HG02678 (cell line): ENCODE results near the gene RFESD.
"Not testable (repeated sequence)": the region's sequence is repeated elsewhere in the genome, so short reads cannot be mapped to it uniquely, and the experiment has no call there.

Source experiments
- ATAC-seq: cut with Tn5 transposase; IDR thresholded peaks from one replicate; pipeline ENCODE4 v1.9.1; 2021; ENCODE audit warnings: mild to moderate bottlenecking, moderate library complexity; ENCODE audit not compliant: unreplicated experiment

Gene RFESD

GRCh38 chr5:95627971-95628810, 18.4 kb upstream of the RFESD start:
- ATAC-seq = no peak

DNA sequence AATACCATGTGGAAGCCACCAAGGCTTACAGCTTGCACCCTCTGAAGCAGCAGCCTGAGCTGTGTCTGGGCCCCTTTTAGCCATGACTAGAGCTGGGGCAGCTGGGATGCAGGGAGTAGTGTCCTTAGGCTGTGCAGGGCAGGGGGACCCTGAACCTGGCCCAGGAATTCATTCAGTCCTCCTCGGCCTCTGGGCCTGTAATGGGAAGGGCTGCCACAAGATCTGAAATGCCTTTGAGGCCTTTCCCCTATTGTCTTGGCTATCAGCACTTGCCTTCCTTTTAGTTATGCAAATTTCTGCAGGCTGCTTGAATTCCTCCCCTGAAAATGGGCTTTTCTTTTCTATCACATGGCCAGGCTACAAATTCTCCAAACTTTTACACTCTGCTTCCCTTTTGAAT, 17.6 kb upstream of the RFESD start:
- ATAC-seq = no peak

DNA sequence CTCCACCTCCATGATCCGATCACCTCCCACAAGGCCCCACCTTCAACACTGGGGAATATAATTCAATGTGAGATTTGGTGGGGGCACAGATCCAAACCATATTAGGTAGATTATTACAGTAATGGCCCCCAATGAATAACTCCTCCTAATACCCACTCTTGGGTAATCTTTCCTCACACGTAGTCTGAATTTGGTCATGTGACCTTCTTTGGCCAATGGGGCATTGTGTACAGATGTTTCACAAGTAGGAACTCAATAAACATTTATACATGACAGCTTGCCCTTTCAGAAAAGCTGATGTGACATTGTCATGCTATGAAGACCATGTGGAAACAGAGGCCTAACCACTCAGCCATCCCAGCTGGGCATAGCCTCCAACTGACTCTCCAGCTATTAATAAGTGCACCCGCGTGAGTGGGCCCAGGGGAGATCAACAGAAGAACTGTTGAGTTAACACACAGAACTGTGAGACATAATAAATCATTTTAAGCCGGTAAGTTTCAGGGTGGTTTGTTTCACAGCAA, 16.1 kb upstream of the RFESD start:
- no peak for ATAC-seq

- no peak for ATAC-seq
Observed at GRCh38 chr5:95631255-95631958, 15.2 kb upstream of the RFESD start.

DNA sequence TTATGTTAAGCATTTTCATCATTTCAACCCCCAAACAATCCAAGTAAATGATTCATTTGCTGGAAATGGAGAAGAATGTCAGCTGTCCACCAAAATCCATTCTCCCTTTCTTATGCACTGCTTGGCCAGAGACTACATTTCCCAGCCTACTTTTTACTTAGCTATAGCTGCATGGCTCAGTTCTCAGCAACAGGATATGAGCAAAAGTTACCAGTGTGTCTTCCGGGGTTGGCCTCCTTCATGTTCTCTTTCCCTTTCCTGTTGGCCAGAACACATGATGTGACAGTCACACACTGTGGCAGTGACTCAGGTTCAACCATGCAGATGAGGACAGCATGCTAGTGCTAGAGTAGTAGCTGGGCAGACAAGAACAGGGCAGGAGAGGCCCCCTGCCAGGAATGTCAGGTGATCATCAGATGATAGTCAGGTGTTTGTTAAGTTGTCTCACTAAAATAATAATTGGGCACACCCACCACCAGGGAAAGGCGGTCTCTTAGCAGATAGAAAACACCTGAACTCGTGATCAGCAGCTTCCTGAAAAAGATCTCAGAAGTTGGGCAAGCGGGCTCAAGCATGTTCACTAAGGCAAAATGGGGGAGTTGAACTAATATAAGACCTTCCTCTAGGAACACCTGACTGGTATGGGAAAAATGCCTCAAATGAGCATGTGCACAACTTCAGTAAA, 14.4 kb upstream of the RFESD start:
- ATAC-seq = peak; percentile 90

DNA sequence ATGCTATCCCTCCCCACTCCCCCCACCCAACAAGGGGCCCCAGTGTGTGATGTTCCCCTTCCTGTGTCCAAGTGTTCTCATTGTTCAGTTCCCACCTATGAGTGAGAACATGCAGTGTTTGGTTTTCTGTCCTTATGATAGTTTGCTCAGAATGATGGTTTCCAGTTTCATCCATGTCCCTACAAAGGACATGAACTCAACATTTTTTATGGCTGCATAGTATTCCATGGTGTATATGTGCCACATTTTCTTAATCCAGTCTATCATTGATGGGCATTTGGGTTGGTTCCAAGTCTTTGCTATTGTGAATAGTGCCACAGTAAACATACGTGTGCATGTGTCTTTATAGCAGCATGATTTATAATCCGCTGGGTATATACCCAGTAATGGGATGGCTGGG, 13.6 kb upstream of the RFESD start:
- ATAC-seq = not testable (repeated sequence)

GRCh38 chr5:95633671-95634070, 12.9 kb upstream of the RFESD start:
- no peak for ATAC-seq

GRCh38 chr5:95634081-95634480, 12.5 kb upstream of the RFESD start:
- no peak for ATAC-seq

DNA sequence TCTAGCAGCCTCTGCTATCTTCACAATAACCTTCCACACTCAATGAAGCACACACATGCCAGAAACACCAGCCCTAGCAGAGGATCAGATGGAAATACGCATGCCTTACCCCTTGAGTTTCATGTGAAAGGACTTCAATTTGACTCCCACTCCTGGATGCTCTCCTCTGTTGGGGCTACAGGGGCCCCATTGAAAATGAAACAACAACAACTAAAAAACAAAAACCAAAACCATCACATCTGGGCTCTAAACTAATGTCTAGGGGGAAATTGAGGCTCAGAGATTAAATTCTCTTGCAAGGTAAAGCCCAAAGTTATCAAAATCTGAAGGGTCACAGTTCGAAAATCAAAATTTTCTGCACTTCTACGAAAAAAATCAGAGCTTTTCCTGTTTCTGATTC, 7.9 kb upstream of the RFESD start:
- no peak for ATAC-seq

DNA sequence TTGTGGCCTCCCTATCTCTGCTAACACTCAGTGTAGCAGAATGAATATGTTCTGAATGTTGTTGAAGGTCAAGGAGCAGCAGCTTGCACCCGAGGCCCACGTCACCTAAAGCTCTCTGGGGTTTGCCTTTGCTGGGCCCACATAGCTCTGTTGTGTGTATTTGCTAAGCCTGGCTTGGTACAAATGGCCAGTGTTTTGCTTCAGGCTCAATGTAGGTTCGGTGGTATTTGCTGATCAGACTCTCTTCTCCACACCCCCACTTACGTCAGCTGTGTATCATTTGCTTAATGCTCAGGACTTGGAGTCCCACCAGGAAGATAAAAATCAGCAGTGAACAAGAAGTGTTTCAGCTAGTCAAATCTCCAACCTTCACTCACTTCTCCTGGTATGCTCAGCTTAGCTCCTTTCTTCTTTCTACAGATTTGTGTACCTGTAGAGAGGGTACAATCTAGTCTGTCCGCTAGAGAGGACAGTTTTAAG, 4.8 kb upstream of the RFESD start:
- ATAC-seq = no peak

DNA sequence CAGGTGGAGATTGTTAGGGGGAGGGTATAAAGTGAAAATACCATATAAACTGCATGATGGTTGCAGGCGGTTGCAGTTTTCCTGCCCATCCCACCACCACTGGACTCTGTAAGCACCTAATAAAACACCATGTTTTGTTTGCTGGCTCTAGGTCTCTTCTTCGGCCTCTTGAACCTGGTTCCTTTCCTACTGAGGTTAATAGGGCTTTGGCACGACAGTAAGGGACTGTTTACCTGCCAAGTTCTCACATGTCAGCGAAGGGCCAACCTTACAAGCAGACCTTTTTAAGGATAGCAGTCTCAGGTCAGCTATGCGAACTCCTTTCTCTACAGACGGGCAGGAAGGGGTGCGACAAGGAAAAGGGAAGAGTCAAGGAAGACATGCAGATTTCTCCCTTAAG, 3.4 kb upstream of the RFESD start:
- no peak for ATAC-seq

DNA sequence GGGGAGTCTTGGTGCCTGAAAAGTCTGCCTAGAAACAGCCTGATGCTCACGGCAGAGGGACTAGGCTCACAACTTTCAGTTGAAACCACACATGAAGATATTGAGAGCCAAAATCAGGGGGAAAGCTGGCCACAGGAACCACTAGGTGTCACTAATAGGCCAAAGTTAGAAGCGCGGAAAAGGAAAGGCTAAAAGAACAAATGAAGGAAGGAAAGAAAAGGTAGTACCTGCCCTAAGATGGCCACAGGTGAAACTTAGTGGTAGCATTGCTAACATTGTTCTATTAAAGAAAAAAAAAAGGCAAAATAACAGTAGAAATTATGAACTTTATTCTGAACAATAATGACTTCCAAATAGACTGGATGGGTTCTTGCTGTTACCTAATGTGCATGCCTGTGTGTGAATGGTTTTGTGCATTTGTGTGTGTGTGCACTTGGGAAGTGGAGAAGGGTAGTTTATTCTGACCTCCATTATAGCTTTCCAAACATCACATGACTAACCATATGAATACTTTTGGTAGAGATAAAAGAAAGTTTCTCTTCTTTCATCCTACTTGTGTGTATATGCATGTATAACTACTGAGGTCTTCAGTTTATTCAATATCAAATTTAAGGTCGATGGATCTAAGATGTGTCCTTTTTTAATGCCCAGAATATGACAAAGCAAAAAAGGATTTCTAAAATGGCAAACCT, 2.1 kb upstream of the RFESD start:
- ATAC-seq = peak; percentile 34

- not testable (repeated sequence) for ATAC-seq
Observed at GRCh38 chr5:95646226-95646568, 380 bp upstream of the RFESD start.

GRCh38 chr5:95647886-95648860, 1.6 kb downstream of the RFESD start:
- no peak for ATAC-seq

DNA sequence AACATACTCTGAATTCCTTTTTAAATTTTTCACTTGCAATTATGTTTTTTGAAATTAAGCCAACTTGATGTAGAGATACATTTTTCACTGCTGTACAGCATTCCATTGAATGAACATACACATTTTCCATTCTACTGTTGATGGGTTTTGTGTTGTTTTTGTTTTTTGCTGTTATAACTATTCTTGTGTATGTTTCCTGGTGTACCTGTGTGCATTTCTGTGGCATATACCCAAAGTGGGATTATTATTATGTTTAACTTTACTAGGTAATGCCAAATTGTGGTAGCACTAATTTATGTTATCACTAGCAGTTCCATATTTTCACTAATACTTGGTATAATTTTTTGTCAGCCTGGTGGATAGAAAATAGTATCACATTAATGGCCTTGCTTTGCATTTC, 2.7 kb downstream of the RFESD start:
- ATAC-seq = no peak

DNA sequence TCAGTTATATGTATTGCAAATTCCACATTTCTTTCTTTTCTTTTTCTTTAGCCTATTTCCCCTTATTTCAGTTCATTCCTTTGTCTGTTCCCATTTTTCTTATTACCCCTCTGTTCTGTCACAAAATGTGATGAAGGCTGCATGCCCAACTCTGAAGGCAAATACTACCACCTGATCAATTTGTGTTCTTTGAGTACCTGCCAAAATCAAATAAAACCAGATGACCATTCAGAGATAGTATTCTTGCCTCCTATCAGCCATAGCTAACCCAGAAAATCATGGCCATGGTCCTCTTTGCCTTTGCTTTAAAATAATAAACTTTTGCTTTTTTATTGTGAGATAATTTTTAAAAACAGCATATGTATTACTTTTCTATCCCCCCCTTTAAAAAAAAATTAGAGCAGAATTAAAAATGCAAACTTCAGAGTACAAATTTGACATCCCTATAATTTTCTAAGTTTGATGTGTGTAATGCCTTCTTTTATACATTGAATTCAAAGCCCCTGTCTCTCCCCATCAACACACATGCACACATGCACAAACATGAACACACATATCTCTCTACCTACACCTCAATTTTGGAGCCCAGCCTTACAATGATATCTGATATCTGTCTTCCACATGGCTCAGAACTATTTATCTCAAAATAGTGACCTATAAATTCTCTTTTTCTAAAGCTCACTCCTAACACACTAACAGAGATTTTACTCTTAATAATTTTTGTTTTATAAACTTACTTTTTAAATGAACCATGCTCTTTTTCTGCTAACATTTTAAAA, 3.5 kb downstream of the RFESD start:
- ATAC-seq = no peak

- ATAC-seq = no peak
Observed at GRCh38 chr5:95652849-95653248, 6.3 kb downstream of the RFESD start.

DNA sequence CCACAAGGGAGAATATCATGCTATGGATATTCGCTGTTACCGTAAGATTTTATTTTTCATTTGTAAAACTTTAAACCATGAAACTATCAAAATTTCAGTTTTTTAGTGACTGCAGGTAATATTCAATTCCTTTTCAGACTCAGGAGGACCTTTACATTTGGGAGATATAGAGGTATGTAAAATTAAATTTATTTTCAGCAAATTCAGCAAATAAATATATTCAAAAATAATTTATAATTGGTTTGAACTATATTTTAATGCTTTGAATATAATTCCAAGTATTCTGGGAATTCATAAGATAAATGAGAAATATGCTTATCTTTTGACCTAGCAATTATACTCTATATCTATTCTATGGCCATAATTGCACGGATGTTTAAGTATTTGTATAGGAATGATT, 7.6 kb downstream of the RFESD start:
- ATAC-seq = no peak

GRCh38 chr5:95655575-95655974, 9.0 kb downstream of the RFESD start:
- ATAC-seq = no peak
